OCI-LY3 (cell line): ENCODE data around the gene TIGD6.

Experiments used
- CTCF ChIP-seq: fragments of 200-600, 300-600 bp; sonication (generic); IDR thresholded peaks from 2 replicates; pipeline ENCODE4 v1.5.1; 2014; ENCODE audit warnings: antibody characterized with exemption, low read length, low read depth
- EZH2phosphoT487 ChIP-seq: fragments of 200-600 bp; shearing (Covaris generic); IDR thresholded peaks from 2 replicates; pipeline ENCODE4 v1.6.1; 2018; ENCODE audit warnings: antibody characterized with exemption, mixed run types, low read depth

GRCh38 chr5:150022681-150023080 is 22.2 kb upstream of the TIGD6 start:
- TF ChIP-seq EZH2phosphoT487 (no peak), CTCF (no peak)
